Skeletal muscle satellite cell (primary cell): ENCODE data around the gene PLD3. TPM values are rescaled to one million over a fixed set of nuclear protein-coding genes. Genes with fewer than 3 reads are reported as not detected.

Source experiments
- small RNA-seq: library from RNA; depleted of rRNA; stranded (forward); fragments of <200 nt; gene quantifications from one replicate; pipeline ENCODE3, GENCODE V24; 2012

The PLD3 gene

Small RNAs within 50 kb of the gene (small RNA-seq; reads per million reads assigned to genes)
- not detected for gene MIR6796
- not detected for gene RF00019
- not detected for gene RNU6-945P
